Neural crest cell (in vitro differentiated cells): ENCODE data around the gene TFIP11. TPM values are rescaled to one million over a fixed set of nuclear protein-coding genes. Genes with fewer than 3 reads are reported as not detected.
A peak's percentile ranks its signal among the peaks of the same experiment; 100 is the strongest.

ENCODE experiments used
- DNase-seq: peaks from one replicate; pipeline ENCODE4 v3.0.0; 2021; ENCODE audit warnings: low read depth, mixed read lengths, low spot score
- H3K27ac Mint-ChIP-seq: one replicate; pipeline ENCODE4 v1.8.0; 2021; ENCODE audit warnings: mild to moderate bottlenecking, mixed read lengths; ENCODE audit not compliant: unreplicated experiment
- H3K27me3 Mint-ChIP-seq: 2 replicates; pipeline ENCODE4 v1.8.0; 2021; ENCODE audit warnings: low read depth, mild to moderate bottlenecking, mixed read lengths
- H3K36me3 Mint-ChIP-seq: 2 replicates; pipeline ENCODE4 v1.8.0; 2021; ENCODE audit warnings: low read depth, mild to moderate bottlenecking, mixed read lengths
- H3K4me1 Mint-ChIP-seq: 2 replicates; pipeline ENCODE4 v1.8.0; 2021; ENCODE audit warnings: mixed read lengths
- H3K4me3 Mint-ChIP-seq: one replicate; pipeline ENCODE4 v1.8.0; 2021; ENCODE audit warnings: mild to moderate bottlenecking, mixed read lengths
- H3K9me3 Mint-ChIP-seq: 2 replicates; pipeline ENCODE4 v1.8.0; 2021; ENCODE audit warnings: mixed read lengths
- total RNA-seq: library from RNA; stranded (reverse); gene quantifications from 2 replicates; pipeline ENCODE4 v1.2.1, GENCODE V29; 2021
- TF ChIP-seq, protein P1 (sequence below): fragments of 200-600 bp; sonication (generic); conservative IDR thresholded peaks from 2 replicates; pipeline ENCODE4 v1.5.0; 2021; ENCODE audit warnings: antibody characterized with exemption, mild to moderate bottlenecking

Gene TFIP11
- total RNA-seq, 1 donor from 2014 or later, result 33.6 TPM

DNA sequence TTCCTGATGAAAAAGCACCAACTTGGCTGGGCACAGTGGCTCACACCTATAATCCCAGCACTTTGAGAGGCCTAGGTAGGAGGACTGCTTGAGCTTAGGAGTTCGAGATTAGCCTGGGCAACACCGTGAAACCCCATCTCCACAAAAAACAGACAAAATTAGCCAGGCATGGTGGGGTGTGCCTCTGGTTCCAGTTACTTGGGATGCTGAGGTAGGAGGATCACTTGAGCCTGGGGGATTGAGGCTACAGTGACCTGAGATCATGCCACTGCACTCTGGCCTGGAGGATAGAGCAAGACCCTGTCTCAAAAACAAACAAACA is 31.7 kb downstream of the TFIP11 start:
- Mint-ChIP-seq H3K4me3 (peak overlapping the region; percentile 45), H3K27ac (peak overlapping the region; percentile 58), H3K4me1 (peaks cover 64% of the 10 kb centered on the region), H3K9me3 (no peaks in the 10 kb centered on the region), H3K36me3 (no peaks in the 10 kb centered on the region), H3K27me3 (no peaks in the 10 kb centered on the region)
- DNase-seq, result no peak
- TF ChIP-seq, protein P1, sequence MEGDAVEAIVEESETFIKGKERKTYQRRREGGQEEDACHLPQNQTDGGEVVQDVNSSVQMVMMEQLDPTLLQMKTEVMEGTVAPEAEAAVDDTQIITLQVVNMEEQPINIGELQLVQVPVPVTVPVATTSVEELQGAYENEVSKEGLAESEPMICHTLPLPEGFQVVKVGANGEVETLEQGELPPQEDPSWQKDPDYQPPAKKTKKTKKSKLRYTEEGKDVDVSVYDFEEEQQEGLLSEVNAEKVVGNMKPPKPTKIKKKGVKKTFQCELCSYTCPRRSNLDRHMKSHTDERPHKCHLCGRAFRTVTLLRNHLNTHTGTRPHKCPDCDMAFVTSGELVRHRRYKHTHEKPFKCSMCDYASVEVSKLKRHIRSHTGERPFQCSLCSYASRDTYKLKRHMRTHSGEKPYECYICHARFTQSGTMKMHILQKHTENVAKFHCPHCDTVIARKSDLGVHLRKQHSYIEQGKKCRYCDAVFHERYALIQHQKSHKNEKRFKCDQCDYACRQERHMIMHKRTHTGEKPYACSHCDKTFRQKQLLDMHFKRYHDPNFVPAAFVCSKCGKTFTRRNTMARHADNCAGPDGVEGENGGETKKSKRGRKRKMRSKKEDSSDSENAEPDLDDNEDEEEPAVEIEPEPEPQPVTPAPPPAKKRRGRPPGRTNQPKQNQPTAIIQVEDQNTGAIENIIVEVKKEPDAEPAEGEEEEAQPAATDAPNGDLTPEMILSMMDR, result no peak

DNA sequence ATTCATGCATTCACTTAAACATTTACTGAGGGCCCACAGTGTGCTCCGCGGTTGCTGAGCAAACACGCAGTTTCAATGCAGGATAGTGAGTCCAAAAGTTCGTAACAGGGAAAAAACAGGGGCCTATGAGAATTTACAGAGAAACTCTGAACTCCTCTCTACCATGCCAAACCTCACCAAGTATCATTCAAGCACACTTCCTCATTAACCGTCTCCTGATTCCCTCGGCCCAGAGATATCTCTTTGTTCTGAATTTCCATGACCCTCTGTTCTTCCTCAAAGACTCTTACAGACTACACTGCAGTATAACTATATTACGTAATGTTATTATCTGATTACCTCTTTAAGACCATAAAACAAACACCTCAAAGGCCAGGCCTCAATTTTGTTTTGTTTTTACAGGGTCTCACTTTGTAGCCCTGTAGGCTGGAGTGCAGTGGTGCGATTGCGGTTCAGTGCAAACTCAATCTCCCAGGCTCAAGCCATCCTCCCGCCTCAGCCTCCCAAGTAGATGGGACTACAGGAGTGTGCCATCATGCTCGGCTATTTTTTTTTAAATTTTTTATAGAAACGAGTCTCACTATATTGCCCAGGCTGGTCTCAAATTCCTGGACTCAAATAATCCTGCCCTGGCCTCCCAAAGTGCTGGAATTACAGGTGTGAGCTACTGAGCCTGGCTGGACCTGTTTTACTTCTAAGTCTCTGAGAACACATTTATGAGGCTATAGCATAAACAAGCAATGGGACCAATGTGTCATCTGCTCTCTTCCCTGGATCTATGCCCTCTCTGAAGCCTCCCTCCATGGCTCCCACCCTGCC is 32.3 kb downstream of the TFIP11 start:
- Mint-ChIP-seq H3K27me3 (no peaks in the 10 kb centered on the region), H3K4me1 (peaks cover 58% of the 10 kb centered on the region), H3K36me3 (no peaks in the 10 kb centered on the region), H3K27ac (peak overlapping the region; percentile 58), H3K4me3 (peak overlapping the region; percentile 45), H3K9me3 (no peaks in the 10 kb centered on the region)
- DNase-seq, result no peak
- TF ChIP-seq, protein P1, result no peak

DNA sequence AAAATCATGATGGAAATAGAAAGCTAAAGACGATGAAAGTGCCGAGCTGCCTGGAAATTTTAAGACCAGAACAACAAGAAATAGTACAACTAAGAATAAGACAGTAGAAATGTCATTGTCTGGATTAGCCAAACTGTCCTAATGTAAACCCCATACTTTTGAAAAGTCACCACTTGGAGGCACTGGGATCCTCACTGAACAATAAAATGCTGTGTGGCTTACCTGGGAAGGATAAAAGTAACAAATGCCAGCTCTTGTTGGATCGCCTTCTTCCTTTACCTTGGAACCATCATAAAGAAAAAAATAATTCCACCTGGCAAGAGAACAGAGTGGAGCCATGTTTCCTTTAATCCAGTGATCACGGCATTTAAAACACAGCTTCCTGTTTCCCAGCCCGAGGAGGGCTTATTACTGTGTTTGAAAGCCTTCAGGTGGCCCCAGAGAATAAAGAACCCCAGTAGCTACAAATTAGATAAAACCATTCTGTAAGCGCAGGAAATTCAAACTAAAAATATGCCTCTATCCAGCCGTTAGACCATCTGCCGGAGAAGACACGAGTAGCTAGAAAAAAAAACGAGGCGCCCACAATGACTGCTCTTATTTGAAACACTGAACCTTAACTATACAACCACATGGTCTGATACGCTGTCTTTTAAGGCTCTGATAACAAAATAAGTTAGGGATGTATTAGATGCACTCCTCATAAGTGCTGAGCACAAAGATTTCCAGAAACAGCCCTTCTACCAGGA is 33.1 kb downstream of the TFIP11 start:
- TF ChIP-seq, protein P1, result no peak
- no peak for DNase-seq
- Mint-ChIP-seq H3K27me3 (no peaks in the 10 kb centered on the region), H3K4me3 (peak overlapping the region; percentile 38), H3K4me1 (peaks cover 51% of the 10 kb centered on the region), H3K36me3 (no peaks in the 10 kb centered on the region), H3K9me3 (no peaks in the 10 kb centered on the region), H3K27ac (peak overlapping the region; percentile 52)

DNA sequence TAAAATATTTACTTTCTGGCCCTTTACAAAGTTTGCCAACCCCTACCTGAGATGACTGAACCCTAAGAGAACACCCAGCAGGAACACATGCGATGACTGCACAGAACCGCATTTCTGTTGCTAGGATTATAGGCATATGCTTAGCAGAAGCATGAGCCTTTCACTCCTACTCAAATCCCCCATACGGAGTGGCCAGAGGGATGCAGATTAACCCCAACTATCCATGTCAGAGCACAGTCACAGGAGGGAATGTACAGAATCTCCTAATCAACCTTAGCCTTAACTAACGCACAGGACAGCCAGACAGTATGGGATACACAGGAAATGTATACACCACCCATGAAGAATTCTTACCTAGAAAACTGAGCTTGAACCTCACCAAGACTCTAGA is 34.9 kb downstream of the TFIP11 start:
- no peaks in the 10 kb centered on the region for H3K9me3 Mint-ChIP-seq
- peak overlapping the region; percentile 8 for H3K27ac Mint-ChIP-seq
- H3K4me1 Mint-ChIP-seq, result peaks cover 38% of the 10 kb centered on the region
- no peaks in the 10 kb centered on the region for H3K27me3 Mint-ChIP-seq
- DNase-seq, result no peak
- no peaks in the 10 kb centered on the region for H3K36me3 Mint-ChIP-seq
- TF ChIP-seq, protein P1, result no peak
- no peak overlapping the region for H3K4me3 Mint-ChIP-seq

DNA sequence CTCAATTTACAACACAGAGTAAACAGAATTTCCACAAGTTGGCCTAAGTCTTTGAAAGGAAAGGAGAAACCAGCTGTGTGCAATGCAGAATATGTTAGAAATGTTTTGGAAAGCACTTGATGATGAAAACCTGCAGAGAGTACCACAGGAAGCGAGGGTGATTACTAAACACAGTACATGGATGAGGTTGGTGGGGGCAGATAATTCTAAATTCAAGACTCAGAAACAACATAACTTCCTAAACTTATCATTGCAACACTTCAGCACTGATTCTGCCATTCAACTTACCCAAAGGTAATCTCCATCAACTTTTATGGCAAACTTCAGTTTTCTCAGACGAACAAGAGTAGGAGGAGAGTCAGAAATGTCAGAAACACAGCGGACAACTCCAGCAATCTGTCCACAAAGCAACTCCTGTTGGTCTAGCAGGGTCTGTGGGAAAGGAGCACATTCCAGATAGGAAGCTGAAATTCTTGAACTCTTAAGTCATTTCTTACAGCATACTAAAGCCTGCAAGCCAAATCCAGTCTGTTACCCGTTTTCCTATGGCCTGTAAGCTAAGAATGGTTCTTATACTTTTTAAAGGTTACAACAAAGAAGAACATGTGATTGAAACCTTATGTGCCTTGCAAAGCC is 35.5 kb downstream of the TFIP11 start:
- H3K4me3 Mint-ChIP-seq, result no peak overlapping the region
- DNase-seq, result no peak
- H3K27me3 Mint-ChIP-seq, result no peaks in the 10 kb centered on the region
- H3K4me1 Mint-ChIP-seq, result peaks cover 33% of the 10 kb centered on the region
- TF ChIP-seq, protein P1, result no peak
- H3K27ac Mint-ChIP-seq, result no peak overlapping the region
- H3K9me3 Mint-ChIP-seq, result no peaks in the 10 kb centered on the region
- H3K36me3 Mint-ChIP-seq, result no peaks in the 10 kb centered on the region
